PC-9 (cell line): ENCODE results near the gene NAXD.

Experiments
- EZH2 ChIP-seq: fragments of 200-600 bp; sonication (generic); IDR thresholded peaks from 2 replicates; pipeline ENCODE4 v1.8.0; 2017; ENCODE audit warnings: antibody characterized with exemption, low read depth
- TF ChIP-seq, protein P1 (sequence below): fragments of 200-600 bp; sonication (generic); conservative IDR thresholded peaks from 2 replicates; pipeline ENCODE4 v1.6.1; 2017; ENCODE audit warnings: mixed run types, antibody characterized with exemption, mild to moderate bottlenecking, moderate library complexity

DNA sequence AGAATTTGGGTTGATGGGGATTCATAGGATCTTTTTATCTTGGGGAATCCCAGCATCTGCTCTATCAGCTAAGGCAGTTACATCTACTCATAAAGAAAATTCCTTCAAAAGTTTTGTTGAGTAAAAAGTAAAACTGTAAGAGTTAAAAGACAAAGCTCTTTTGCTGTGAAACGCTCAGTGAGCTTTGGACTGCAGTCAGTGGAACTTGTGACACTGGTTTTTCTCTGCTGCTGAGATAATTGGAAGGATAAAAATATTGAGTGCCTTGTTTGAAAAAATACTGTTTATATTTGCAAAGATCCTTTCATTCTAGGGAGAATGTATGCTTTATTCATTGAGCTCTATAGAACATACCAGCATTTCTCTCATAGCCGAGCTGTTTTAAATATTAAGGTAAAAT is 5.3 kb downstream of the NAXD start:
- TF ChIP-seq, protein P1, sequence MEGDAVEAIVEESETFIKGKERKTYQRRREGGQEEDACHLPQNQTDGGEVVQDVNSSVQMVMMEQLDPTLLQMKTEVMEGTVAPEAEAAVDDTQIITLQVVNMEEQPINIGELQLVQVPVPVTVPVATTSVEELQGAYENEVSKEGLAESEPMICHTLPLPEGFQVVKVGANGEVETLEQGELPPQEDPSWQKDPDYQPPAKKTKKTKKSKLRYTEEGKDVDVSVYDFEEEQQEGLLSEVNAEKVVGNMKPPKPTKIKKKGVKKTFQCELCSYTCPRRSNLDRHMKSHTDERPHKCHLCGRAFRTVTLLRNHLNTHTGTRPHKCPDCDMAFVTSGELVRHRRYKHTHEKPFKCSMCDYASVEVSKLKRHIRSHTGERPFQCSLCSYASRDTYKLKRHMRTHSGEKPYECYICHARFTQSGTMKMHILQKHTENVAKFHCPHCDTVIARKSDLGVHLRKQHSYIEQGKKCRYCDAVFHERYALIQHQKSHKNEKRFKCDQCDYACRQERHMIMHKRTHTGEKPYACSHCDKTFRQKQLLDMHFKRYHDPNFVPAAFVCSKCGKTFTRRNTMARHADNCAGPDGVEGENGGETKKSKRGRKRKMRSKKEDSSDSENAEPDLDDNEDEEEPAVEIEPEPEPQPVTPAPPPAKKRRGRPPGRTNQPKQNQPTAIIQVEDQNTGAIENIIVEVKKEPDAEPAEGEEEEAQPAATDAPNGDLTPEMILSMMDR, result no peak
- TF ChIP-seq EZH2, result no peak
